Body of pancreas (tissue), 4 donors: ENCODE measurements around the gene PDLIM3.

ENCODE experiments used
- POLR2A ChIP-seq, 3 donors: fragments of 450-650 bp; IDR thresholded peaks; one replicate each; pipeline ENCODE4 v1.6.1; 2016; ENCODE audit warnings: antibody characterized with exemption in 3 of 3, mild to moderate bottlenecking in 2 of 3
- TF ChIP-seq, protein P1 (sequence below), 7 experiments: fragments of 450-650 bp in 4 of 7; fragments of 200-600 bp in 3 of 7; sonication (generic) in 3 of 7; IDR thresholded peaks; one replicate each; pipeline ENCODE4 v1.5.1; 2016 to 2019; ENCODE audit warnings: antibody characterized with exemption in 7 of 7

GRCh38 chr4:185518069-185518468 is 17.2 kb downstream of the PDLIM3 start:
- TF ChIP-seq, protein P1, sequence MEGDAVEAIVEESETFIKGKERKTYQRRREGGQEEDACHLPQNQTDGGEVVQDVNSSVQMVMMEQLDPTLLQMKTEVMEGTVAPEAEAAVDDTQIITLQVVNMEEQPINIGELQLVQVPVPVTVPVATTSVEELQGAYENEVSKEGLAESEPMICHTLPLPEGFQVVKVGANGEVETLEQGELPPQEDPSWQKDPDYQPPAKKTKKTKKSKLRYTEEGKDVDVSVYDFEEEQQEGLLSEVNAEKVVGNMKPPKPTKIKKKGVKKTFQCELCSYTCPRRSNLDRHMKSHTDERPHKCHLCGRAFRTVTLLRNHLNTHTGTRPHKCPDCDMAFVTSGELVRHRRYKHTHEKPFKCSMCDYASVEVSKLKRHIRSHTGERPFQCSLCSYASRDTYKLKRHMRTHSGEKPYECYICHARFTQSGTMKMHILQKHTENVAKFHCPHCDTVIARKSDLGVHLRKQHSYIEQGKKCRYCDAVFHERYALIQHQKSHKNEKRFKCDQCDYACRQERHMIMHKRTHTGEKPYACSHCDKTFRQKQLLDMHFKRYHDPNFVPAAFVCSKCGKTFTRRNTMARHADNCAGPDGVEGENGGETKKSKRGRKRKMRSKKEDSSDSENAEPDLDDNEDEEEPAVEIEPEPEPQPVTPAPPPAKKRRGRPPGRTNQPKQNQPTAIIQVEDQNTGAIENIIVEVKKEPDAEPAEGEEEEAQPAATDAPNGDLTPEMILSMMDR (IDR thresholded peaks at IDR 0.05), result no peak
- no peak for TF ChIP-seq POLR2A (IDR thresholded peaks at IDR 0.05)
